Osteocyte (in vitro differentiated cells): Measurements from ENCODE around the gene STARD10. TPM values are rescaled to one million over a fixed set of nuclear protein-coding genes. Genes with fewer than 3 reads are reported as not detected.
A peak's percentile ranks its signal among the peaks of the same experiment; 100 is the strongest.

Experiments used
- DNase-seq: peaks from one replicate; pipeline ENCODE4 v3.0.0; 2021; ENCODE audit warnings: mixed read lengths; ENCODE audit not compliant: unreplicated experiment; ENCODE audit errors: extremely low spot score
- H3K27ac Mint-ChIP-seq: one replicate; pipeline ENCODE4 v1.8.0; 2021; ENCODE audit warnings: mild to moderate bottlenecking, mixed read lengths; ENCODE audit not compliant: unreplicated experiment
- H3K27me3 Mint-ChIP-seq: one replicate; pipeline ENCODE4 v1.8.0; 2021; ENCODE audit warnings: mixed read lengths; ENCODE audit not compliant: unreplicated experiment
- H3K36me3 Mint-ChIP-seq: one replicate; pipeline ENCODE4 v1.8.0; 2021; ENCODE audit warnings: mixed read lengths; ENCODE audit not compliant: unreplicated experiment
- H3K4me1 Mint-ChIP-seq: one replicate; pipeline ENCODE4 v1.8.0; 2021; ENCODE audit warnings: mixed read lengths; ENCODE audit not compliant: unreplicated experiment
- H3K4me3 Mint-ChIP-seq: one replicate; pipeline ENCODE4 v1.8.0; 2021; ENCODE audit warnings: mild to moderate bottlenecking, moderate library complexity, mixed read lengths; ENCODE audit not compliant: unreplicated experiment
- H3K9me3 Mint-ChIP-seq: one replicate; pipeline ENCODE4 v1.8.0; 2021; ENCODE audit warnings: mixed read lengths; ENCODE audit not compliant: unreplicated experiment
- CTCF ChIP-seq: fragments of 200-600 bp; sonication (generic); IDR thresholded peaks from 2 replicates; pipeline ENCODE4 v1.5.0; 2021; ENCODE audit warnings: antibody characterized with exemption, mild to moderate bottlenecking, moderate library complexity
- total RNA-seq: library from RNA; stranded (reverse); gene quantifications from 2 replicates; pipeline ENCODE4 v1.2.1, GENCODE V29; 2021

The STARD10 gene
- total RNA-seq, 1 donor from 2014 or later = 27.7 TPM

- no peaks in the 10 kb centered on the region for H3K27me3 Mint-ChIP-seq
- H3K4me3 Mint-ChIP-seq = no peak overlapping the region
- no peak for TF ChIP-seq CTCF
- DNase-seq = no peak
- no peak overlapping the region for H3K27ac Mint-ChIP-seq
- H3K36me3 Mint-ChIP-seq = peaks cover 1% of the 10 kb centered on the region
- no peaks in the 10 kb centered on the region for H3K9me3 Mint-ChIP-seq
- H3K4me1 Mint-ChIP-seq = peaks cover 39% of the 10 kb centered on the region
Measured at GRCh38 chr11:72718101-72718501, 75.7 kb downstream of the STARD10 start.

- H3K27ac Mint-ChIP-seq = no peak overlapping the region
- H3K36me3 Mint-ChIP-seq = peaks cover 5% of the 10 kb centered on the region
- no peak for DNase-seq
Measured at GRCh38 chr11:72716788-72717435, 76.9 kb downstream of the STARD10 start.

GRCh38 chr11:72716290-72716689, 77.6 kb downstream of the STARD10 start:
- Mint-ChIP-seq H3K36me3 (peaks cover 5% of the 10 kb centered on the region), H3K27ac (no peak overlapping the region), H3K9me3 (no peaks in the 10 kb centered on the region), H3K4me1 (peaks cover 28% of the 10 kb centered on the region), H3K4me3 (no peak overlapping the region), H3K27me3 (no peaks in the 10 kb centered on the region)
- DNase-seq = no peak
- TF ChIP-seq CTCF = no peak

More at GRCh38 chr11:72716788-72717435, 76.9 kb downstream of the STARD10 start:
- H3K9me3 Mint-ChIP-seq = no peaks in the 10 kb centered on the region
- H3K27me3 Mint-ChIP-seq = no peaks in the 10 kb centered on the region
- peaks cover 34% of the 10 kb centered on the region for H3K4me1 Mint-ChIP-seq
- H3K4me3 Mint-ChIP-seq = no peak overlapping the region
- TF ChIP-seq CTCF = no peak

GRCh38 chr11:72712841-72713240, 81.0 kb downstream of the STARD10 start:
- no peaks in the 10 kb centered on the region for H3K27me3 Mint-ChIP-seq
- no peak for TF ChIP-seq CTCF
- peak overlapping the region; percentile 41 for H3K27ac Mint-ChIP-seq
- H3K36me3 Mint-ChIP-seq = peaks cover 16% of the 10 kb centered on the region
- no peak for DNase-seq
- H3K9me3 Mint-ChIP-seq = no peaks in the 10 kb centered on the region
- H3K4me1 Mint-ChIP-seq = peaks cover 6% of the 10 kb centered on the region
- no peak overlapping the region for H3K4me3 Mint-ChIP-seq

GRCh38 chr11:72712168-72712751, 81.6 kb downstream of the STARD10 start:
- no peaks in the 10 kb centered on the region for H3K27me3 Mint-ChIP-seq
- DNase-seq = no peak
- no peak for TF ChIP-seq CTCF
- peaks cover 20% of the 10 kb centered on the region for H3K36me3 Mint-ChIP-seq
- peak overlapping the region; percentile 41 for H3K27ac Mint-ChIP-seq
- no peak overlapping the region for H3K4me3 Mint-ChIP-seq
- H3K4me1 Mint-ChIP-seq = peaks cover 6% of the 10 kb centered on the region
- H3K9me3 Mint-ChIP-seq = no peaks in the 10 kb centered on the region
